IPS DF 4.7 (cell line): ENCODE data around the gene TCP1.
A peak's percentile ranks its signal among the peaks of the same experiment; 100 is the strongest.
"Not testable (repeated sequence)": the region's sequence is repeated elsewhere in the genome, so short reads cannot be mapped to it uniquely, and the experiment has no call there.

Source experiments
- DNase-seq: peaks from one replicate; pipeline ENCODE4 v3.0.0-alpha.2; 2013; ENCODE audit warnings: low spot score; ENCODE audit errors: extremely low read depth

TCP1 gene

DNA sequence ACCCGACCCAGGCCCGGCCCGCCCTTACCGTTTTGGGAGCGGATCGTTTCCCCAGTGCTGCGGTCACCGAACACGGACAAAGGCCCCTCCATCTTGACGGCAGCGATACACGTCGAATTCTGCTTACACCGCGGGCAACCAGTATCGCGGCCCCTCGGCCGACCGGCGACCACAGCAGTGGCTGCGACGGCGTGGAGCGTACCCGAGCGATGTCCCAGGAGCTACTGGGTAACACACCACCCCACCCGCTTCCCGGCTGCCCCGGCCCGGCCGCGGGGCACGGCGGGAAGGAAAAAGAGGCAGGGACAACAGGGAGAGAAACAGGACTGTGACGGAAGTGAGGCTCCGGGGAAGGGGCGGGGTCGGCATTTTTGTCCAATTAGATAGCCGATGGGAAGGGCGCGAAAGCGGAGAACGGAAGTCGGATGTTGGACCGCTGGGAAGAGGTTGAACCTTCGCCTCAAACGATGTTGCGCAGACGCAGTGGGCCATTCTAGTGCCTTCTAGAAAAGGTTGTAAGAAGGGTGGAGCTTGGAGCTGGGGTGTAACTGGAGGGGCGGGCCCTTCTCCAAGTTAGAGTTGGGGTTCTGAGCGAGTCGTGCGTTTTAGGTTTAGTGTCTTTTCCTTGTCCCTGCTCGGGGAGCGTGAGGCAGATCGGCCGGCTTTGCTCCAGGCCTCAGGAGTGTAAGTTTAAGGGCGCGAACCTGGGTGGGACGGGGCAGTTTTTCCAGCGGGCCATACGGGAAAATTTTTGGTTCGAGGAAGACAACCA is at the start of gene TCP1:
Gene TCP1, minus strand, starts transcription at position 226 of the 772 bp plus-strand sequence. Its CDS starts 134 bp downstream, at position 92.
- peak; percentile 99 for DNase-seq

GRCh38 chr6:159838020-159838744 is 48.8 kb upstream of the TCP1 start:
- DNase-seq, result no peak

- DNase-seq, result no peak
Observed at GRCh38 chr6:159837511-159837910, 48.1 kb upstream of the TCP1 start.

- DNase-seq, result no peak
Observed at GRCh38 chr6:159836718-159837490, 47.5 kb upstream of the TCP1 start.

DNA sequence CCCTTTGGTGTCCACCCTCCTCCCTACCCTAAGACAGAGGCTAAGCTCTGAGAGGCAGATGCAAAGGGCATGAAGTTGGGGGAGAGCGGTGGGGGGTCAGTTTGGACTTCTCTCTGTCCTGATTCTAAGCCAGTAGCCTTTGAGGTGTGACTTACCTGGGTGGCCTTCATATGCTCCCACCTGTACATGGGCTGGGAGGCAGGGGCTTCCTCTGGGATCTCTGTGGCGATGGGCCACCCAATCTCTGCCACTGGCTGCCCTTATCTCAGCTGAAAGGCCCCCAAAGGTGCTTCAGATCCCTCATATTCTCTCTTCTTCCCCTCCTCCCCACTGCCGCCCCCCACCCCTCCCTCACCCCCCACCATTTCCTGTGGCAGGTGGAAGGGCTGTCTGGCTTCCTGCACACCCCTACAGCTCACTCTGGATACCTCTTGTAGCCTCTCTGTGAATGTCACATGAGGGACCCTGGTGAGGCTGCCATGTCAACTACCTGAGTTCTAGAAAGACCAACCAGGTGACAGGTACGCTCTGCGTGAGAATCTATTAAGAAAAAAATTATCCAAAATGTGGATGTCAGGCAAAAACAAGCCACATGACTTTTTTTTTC is 44.7 kb upstream of the TCP1 start:
- DNase-seq, result no peak

DNA sequence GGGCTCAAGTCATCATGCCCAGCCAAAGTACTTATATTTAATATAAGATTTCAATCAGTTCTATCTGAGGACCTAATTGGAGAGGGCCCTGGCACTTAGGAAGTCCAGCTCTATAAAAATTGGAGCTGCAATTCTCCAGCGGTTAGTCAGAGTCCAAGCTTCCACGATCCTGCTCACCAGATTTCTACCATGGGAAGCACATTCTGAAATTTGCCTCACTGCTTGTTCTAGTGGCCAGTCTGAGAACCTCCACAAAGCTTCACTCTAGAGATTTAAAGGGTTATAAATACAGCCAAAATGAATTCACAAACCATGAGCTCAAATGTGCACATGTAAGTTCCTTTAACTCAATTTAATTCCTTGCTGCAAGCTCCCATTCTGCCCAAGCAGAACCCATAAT is 44.2 kb upstream of the TCP1 start:
- no peak for DNase-seq

DNA sequence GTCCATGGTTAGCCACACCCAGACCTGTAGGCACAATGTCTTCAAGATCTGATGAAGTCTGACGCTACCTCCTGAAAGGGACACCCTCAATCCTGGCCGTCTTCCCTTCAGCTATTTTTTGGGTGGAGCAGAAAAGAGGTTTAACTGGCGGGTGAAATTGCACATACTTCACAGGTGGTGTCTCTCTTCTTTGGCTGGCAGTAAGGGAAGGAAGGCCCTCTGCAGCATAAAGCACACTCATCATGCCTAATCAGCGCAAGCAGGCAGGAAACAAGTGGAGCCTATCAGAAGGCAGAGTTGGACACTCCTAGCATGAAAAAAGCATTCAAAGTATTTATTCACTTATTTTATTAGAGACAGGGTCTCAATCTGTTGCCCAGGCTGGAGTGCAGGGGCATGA is 43.5 kb upstream of the TCP1 start:
- no peak for DNase-seq

GRCh38 chr6:159831373-159831679 is 41.9 kb upstream of the TCP1 start:
- DNase-seq, result no peak

DNA sequence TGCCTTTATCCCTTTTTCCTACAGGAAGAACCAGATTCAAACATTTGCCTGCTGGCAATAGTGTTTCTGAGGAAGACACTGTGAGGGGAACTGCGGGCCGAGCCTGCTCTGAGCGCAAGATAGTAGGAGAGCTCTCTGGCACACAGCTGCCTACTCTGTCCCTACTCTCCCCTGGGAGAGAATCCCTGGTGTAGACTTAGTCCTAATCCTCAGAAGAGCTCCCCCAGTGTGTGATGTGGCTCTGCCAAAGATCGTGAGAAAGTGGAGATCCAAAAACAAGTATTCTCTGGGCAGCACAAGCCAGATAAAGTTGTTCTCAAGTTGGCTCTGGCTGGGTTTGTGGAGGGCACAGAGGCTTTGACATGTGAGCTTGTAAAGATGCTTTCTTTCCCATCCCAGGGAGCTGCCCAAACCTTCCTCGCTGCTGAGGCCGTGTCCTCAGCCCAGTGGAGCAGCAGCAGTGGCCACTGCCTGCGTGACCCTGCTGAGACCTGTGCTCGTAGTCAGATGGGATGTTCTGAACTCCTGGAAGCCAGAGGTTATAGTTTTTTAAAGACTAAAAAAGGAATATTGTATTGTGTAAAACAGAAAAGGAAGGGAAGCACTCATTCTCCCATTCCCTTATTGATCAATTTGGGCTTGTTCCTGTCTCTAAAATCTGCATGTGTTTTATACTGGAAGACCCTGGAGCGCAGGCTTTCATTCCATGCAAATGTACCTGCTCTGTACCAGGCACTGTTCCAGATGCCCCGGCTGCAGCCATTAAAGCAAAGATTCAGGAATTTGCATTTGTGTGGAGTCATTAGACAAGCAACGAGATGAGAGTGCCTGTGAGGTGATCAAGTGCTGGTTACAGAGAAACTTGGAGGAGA is 41.3 kb upstream of the TCP1 start:
- no peak for DNase-seq

- no peak for DNase-seq
Observed at GRCh38 chr6:159829526-159829925, 40.1 kb upstream of the TCP1 start.

- no peak for DNase-seq
Observed at GRCh38 chr6:159828074-159828473, 38.7 kb upstream of the TCP1 start.

GRCh38 chr6:159826968-159827647 is 37.7 kb upstream of the TCP1 start:
- no peak for DNase-seq

DNA sequence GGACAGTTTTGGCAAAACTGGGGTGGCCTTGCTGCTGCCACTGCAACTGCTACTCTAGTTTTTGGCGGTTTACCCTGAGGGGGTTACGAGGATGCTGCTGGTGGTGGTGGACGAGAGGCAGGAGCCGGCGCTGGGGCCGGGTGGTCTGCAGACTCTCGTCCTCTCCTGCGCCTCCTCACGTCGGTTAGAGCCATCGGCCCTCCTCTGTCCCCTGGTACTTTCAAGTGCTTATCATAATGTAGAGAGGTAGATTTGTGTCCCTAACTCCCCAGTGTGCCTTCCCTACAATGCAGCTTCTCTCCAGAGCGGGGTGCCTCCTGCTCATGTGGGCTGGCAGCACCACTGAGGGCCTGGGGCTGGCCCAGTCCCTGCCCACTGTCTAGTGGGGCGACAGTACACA is 36.6 kb upstream of the TCP1 start:
- DNase-seq, result no peak

DNA sequence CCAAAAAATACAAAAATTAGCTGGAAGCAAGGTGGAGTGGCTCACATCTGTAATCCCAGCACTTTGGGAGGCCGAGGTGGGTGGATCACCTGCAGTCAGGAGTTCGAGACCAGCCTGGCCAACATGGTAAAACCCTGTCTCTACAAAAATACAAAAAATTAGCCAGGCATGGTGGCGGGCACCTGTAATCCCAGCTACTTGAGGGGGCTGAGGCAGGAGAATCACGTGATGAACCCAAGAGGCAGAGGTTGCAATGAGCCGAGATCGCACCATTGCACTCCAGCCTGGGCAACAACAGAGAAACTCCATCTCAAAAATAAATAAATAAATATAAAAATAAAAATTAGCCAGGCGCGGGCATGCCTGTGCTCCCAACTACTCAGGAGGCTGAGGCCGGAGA is 35.3 kb upstream of the TCP1 start:
- DNase-seq, result not testable (repeated sequence)

DNA sequence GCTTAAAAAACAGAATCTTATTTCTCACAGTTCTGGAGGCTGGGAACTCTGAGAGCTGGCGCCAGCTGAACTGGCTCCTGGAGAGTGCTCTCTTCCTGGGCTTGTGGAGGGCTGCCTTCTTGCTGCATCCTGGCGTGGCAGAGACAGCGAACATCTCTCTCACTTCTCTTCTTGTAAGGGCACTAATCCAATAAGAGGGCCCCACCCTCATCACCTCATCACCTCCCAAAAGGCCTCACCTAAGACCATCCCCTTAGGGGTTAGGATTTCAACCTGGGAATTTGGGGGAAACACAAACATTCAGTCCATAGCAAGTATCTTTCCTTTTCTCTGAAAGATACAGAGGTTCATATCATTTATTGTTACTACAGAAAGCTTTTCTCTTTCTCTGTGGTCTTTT is 34.6 kb upstream of the TCP1 start:
- DNase-seq, result no peak

DNA sequence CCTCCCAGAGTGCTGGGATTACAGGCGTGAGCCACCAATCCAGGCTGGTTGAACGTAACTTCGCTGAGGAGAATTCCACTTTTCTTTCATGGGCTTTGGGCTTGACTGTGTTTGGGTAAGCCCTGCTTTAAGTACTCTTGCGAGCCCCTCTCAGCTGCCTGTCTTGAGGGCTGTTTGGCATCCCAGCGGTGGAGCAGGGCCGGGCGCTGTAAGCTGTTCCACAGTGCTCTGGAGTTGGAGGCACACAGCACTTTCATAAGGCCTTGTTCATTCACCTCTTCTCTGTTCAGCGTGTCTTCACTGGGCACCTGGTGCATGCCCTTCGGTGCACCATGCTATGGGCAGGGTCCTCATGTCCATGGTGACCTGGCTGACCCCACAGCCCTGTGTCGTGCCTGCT is 32.3 kb upstream of the TCP1 start:
- DNase-seq, result no peak

GRCh38 chr6:159821122-159821521 is 31.7 kb upstream of the TCP1 start:
- DNase-seq, result no peak

GRCh38 chr6:159819932-159820640 is 30.7 kb upstream of the TCP1 start:
- no peak for DNase-seq

- no peak for DNase-seq
Observed at GRCh38 chr6:159819098-159819497, 29.7 kb upstream of the TCP1 start.
